T-cell (primary cell): ENCODE data around the gene HIBADH. TPM values are rescaled to one million over a fixed set of nuclear protein-coding genes. Genes with fewer than 3 reads are reported as not detected.

Experiments used
- ATAC-seq, 4 experiments: fragments of 200-7000 bp in 3 of 4; fragments of 150-1000 bp in 1 of 4; cut with Tn5 transposase; replicated peaks in 1 of 4; 1 replicate in 3 of 4; 2 replicates in 1 of 4; pipeline ENCODE4 v1.10.0; 2021; ENCODE audit warnings: moderate library complexity in 3 of 4, mild to moderate bottlenecking in 2 of 4, moderate number of reproducible peaks in 1 of 4
- CTCF ChIA-PET, 2 donors: fragments of 300-600 bp; sonication (Branson Sonifier 250); formaldehyde crosslinking; loops; one replicate each; lab custom pipeline; 2022; ENCODE audit warnings: antibody characterized with exemption in 2 of 2; lab: Charles Lee
- POLR2A ChIA-PET, 2 donors: fragments of 300-600 bp; sonication (Branson Sonifier 250); formaldehyde crosslinking; loops; one replicate each; lab custom pipeline; 2022; ENCODE audit warnings: antibody characterized with exemption in 2 of 2; lab: Charles Lee
- DNase-seq, 35 experiments: peaks; one replicate each; pipeline versions ENCODE4 v3.0.0 to v3.0.0-alpha.2; 2013 to 2023
- H3K27ac ChIP-seq: one replicate; pipeline ENCODE4 v1.5.1; 2013; ENCODE audit warnings: low read length
- H3K27me3 ChIP-seq, 2 experiments: replicated peaks in 1 of 2; 1 replicate in 1 of 2; 2 replicates in 1 of 2; pipeline versions ENCODE4 v1.6.1 to v1.7.0; 2013; ENCODE audit warnings: low read length in 1 of 2, mixed read lengths in 1 of 2; ENCODE audit not compliant: control insufficient read depth in 2 of 2, insufficient read depth in 2 of 2; ENCODE audit errors: extremely low read depth in 1 of 2
- H3K36me3 ChIP-seq, 2 donors: 1 replicate in 1 of 2; 2 replicates in 1 of 2; pipeline versions ENCODE4 v1.6.1 to v1.7.0; 2013; ENCODE audit warnings: low read length in 1 of 2; ENCODE audit not compliant: control insufficient read depth in 2 of 2, insufficient read depth in 1 of 2; ENCODE audit errors: extremely low read depth in 1 of 2
- H3K4me1 ChIP-seq, 2 experiments: 1 replicate in 1 of 2; 2 replicates in 1 of 2; pipeline versions ENCODE4 v1.6.1 to v1.7.0; 2013; ENCODE audit warnings: low read length in 2 of 2, mixed read lengths in 1 of 2; ENCODE audit not compliant: insufficient read depth in 2 of 2, control insufficient read depth in 1 of 2; ENCODE audit errors: extremely low read depth in 1 of 2
- H3K4me3 ChIP-seq, 2 donors: 1 replicate in 1 of 2; 2 replicates in 1 of 2; pipeline versions ENCODE4 v1.5.1 to v1.7.0; 2013; ENCODE audit warnings: mild to moderate bottlenecking in 2 of 2, low read length in 1 of 2, moderate library complexity in 1 of 2; ENCODE audit not compliant: control insufficient read depth in 1 of 2; ENCODE audit errors: extremely low read depth in 1 of 2
- H3K9me3 ChIP-seq: 2 replicates; pipeline ENCODE4 v1.7.0; 2013
- H3K27ac Mint-ChIP-seq, 2 donors: one replicate each; pipeline ENCODE4 v1.8.0; 2020 to 2021; ENCODE audit warnings: mild to moderate bottlenecking in 2 of 2, mixed read lengths in 2 of 2
- H3K27me3 Mint-ChIP-seq, 2 donors: one replicate each; pipeline ENCODE4 v1.8.0; 2021 to 2022; ENCODE audit warnings: mixed read lengths in 2 of 2
- H3K36me3 Mint-ChIP-seq: one replicate; pipeline ENCODE4 v1.8.0; 2021; ENCODE audit warnings: mixed read lengths
- H3K4me1 Mint-ChIP-seq, 3 donors: one replicate each; pipeline ENCODE4 v1.8.0; 2020 to 2022; ENCODE audit warnings: mixed read lengths in 3 of 3, mild to moderate bottlenecking in 1 of 3
- H3K4me3 Mint-ChIP-seq, 3 donors: one replicate each; pipeline ENCODE4 v1.8.0; 2020 to 2022; ENCODE audit warnings: mild to moderate bottlenecking in 3 of 3, mixed read lengths in 3 of 3, moderate library complexity in 3 of 3
- H3K9me3 Mint-ChIP-seq, 3 donors: one replicate each; pipeline ENCODE4 v1.8.0; 2020 to 2022; ENCODE audit warnings: mixed read lengths in 3 of 3
- WGBS: methylation state at CpG from one replicate; pipeline ENCODE4 v1.1.5; 2013; ENCODE audit warnings: missing lambda C conversion rate; ENCODE audit not compliant: insufficient coverage; 5-methylcytosine and 5-hydroxymethylcytosine counted together
- total RNA-seq, 35 experiments: library from RNA in 6 of 35; stranded (reverse) in 6 of 35; fragments of 120-200 nt in 1 of 35; gene quantifications; one replicate each; pipeline versions ENCODE4 v1.2.1 to v1.2.4 and lab custom pipeline; 2013 to 2026

HIBADH gene
- total RNA-seq, 5 donors from 2014 or later (not counting 1 experiment from before 2014, with no cell fraction given), result 9.8 to 12.5 (median 12.0) TPM

DNA sequence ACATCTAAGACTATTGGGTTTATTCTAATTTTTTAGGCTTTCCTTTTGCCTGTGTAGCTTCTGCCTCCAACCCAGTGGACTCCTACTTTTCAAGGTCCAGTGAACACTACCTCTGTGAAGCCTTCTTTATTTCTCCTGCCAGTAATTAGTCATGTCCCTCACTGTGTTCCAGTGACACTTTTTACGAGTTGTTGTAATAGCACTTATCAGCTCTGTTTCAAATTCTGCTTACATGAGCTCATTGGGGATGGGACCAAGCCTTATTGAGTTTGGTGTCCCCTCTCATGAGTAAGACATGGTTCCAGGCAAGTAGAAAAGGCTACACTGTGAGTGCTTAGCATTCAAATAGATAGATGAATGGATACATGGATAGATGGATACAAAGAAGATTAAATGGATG is 184.6 kb downstream of the HIBADH start:
- Histone ChIP-seq H3K36me3 (no peaks in the 10 kb centered on the region), H3K4me1 (no peaks in the 10 kb centered on the region), H3K27me3 (no peaks in the 10 kb centered on the region), H3K27ac (no peak overlapping the region), H3K9me3 (no peaks in the 10 kb centered on the region), H3K4me3 (no peak overlapping the region)
- peaks cover 0 to 10% of the 10 kb centered on the region in 2 donors for H3K27me3 Mint-ChIP-seq
- 67% methylated on average over 1 of the region's 1 CpG for WGBS
- no peak overlapping the region for H3K27ac Mint-ChIP-seq
- no peaks in the 10 kb centered on the region for H3K4me1 Mint-ChIP-seq
- no peaks in the 10 kb centered on the region for H3K36me3 Mint-ChIP-seq
- CTCF ChIA-PET, result interaction anchor here in 1 of 2 donors (0.6 kb wide), 1 partner anchor 1914 kb away, joined by 4 read pairs; no protein-coding TSS in a partner anchor
- no peaks in the 10 kb centered on the region for H3K9me3 Mint-ChIP-seq
- DNase-seq (no peak), ATAC-seq (no peak)
- POLR2A ChIA-PET, result no interaction called here
- H3K4me3 Mint-ChIP-seq, result no peak overlapping the region

GRCh38 chr7:27476493-27476892 is 186.2 kb downstream of the HIBADH start:
- no peaks in the 10 kb centered on the region for H3K27me3 ChIP-seq
- ATAC-seq, result no peak
- H3K4me1 ChIP-seq, result no peaks in the 10 kb centered on the region
- H3K36me3 ChIP-seq, result no peaks in the 10 kb centered on the region
- no peak overlapping the region for H3K27ac Mint-ChIP-seq
- H3K4me1 Mint-ChIP-seq, result no peaks in the 10 kb centered on the region
- no peaks in the 10 kb centered on the region for H3K36me3 Mint-ChIP-seq
- ChIA-PET CTCF (no interaction called here), POLR2A (no interaction called here)
- no peaks in the 10 kb centered on the region for H3K9me3 Mint-ChIP-seq
- H3K9me3 ChIP-seq, result no peaks in the 10 kb centered on the region
- no CpG with 5 or more reads among the region's 2 CpGs for WGBS
- H3K27me3 Mint-ChIP-seq, result peaks cover 0 to 10% of the 10 kb centered on the region in 2 donors
- H3K27ac ChIP-seq, result no peak overlapping the region
- no peak for DNase-seq
- no peak overlapping the region for H3K4me3 ChIP-seq
- no peak overlapping the region for H3K4me3 Mint-ChIP-seq

Other genes with a start within 250 kb of the HIBADH start
- gene TAX1BP1, start 77.3 kb upstream of the HIBADH start, total RNA-seq, result 100 to 1,000 TPM in 2 of 5 donors, 10 to 100 TPM in 3; 80.2 to 118 (median 90.2) TPM